Uterus (tissue), 2 donors: ENCODE results near the gene ITPR3.

Experiments used
- CTCF ChIP-seq, 4 experiments: fragments of 200-600 bp in 2 of 4; fragments of 450-650 bp in 2 of 4; sonication (generic) in 2 of 4; IDR thresholded peaks; one replicate each; pipeline ENCODE4 v1.5.1; 2016 to 2019; ENCODE audit warnings: antibody characterized with exemption in 4 of 4, mild to moderate bottlenecking in 2 of 4, moderate library complexity in 1 of 4
- POLR2A ChIP-seq, 2 donors: fragments of 450-650 bp; IDR thresholded peaks; one replicate each; pipeline ENCODE4 v1.6.1; 2016; ENCODE audit warnings: antibody characterized with exemption in 2 of 2, mild to moderate bottlenecking in 1 of 2, moderate library complexity in 1 of 2

GRCh38 chr6:33599413-33599938 lies 21.6 kb upstream of the ITPR3 start:
- TF ChIP-seq CTCF (IDR thresholded peaks at IDR 0.05) (no peak), POLR2A (IDR thresholded peaks at IDR 0.05) (no peak)
